AG09319 (cell line): Measurements from ENCODE around the gene DEFB121.
"Not testable (repeated sequence)": the region's sequence is repeated elsewhere in the genome, so short reads cannot be mapped to it uniquely, and the experiment has no call there.

ENCODE experiments used
- DNase-seq: peaks from one replicate; pipeline ENCODE4 v3.0.0-alpha.2; 2010; ENCODE audit warnings: low read depth; ENCODE audit errors: extremely low read depth
- TF ChIP-seq, protein P1 (sequence below): IDR thresholded peaks from 2 replicates; pipeline ENCODE4 v1.5.1; 2011; ENCODE audit warnings: low read depth, mild to moderate bottlenecking, inconsistent platforms, low read length, moderate library complexity

The DEFB121 gene

DNA sequence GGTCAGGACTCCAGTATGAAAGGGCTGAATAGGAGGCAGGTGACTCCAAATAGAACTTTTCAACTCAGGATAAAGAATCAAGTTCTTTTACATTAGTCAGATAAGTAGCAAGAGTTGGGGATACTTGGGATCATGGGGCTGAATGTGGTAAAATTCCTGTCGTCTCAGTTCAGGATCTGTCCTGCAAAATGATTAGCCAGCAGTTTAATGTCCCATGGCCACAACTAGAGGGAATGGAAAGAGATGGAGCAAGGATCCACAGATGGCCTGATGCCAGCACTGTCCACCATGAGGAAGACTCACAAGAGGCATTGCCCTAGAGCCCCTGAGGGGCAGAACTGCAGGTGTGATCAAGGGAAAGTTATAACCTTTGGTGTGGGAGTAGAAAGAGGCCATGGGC, 2.1 kb downstream of the DEFB121 start:
- DNase-seq = no peak
- TF ChIP-seq, protein P1, sequence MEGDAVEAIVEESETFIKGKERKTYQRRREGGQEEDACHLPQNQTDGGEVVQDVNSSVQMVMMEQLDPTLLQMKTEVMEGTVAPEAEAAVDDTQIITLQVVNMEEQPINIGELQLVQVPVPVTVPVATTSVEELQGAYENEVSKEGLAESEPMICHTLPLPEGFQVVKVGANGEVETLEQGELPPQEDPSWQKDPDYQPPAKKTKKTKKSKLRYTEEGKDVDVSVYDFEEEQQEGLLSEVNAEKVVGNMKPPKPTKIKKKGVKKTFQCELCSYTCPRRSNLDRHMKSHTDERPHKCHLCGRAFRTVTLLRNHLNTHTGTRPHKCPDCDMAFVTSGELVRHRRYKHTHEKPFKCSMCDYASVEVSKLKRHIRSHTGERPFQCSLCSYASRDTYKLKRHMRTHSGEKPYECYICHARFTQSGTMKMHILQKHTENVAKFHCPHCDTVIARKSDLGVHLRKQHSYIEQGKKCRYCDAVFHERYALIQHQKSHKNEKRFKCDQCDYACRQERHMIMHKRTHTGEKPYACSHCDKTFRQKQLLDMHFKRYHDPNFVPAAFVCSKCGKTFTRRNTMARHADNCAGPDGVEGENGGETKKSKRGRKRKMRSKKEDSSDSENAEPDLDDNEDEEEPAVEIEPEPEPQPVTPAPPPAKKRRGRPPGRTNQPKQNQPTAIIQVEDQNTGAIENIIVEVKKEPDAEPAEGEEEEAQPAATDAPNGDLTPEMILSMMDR = no peak

DNA sequence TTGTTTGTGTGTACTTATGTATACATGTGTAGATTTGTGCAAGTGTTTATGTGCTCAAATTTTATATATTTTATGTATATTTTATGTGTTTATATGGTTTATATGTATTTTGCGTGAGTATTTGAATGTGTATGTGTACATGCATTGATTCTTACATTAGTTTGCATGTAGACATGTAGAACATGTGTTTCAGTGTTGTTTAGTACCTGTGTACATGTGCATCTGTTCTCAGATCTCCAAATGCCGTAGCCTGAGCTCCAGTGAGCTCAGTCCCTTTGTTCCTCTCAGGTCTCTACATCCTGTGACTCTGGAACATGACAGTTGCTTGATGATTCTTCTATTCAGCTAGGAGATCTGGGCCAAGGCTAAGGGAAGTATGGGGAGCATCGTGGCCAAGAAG, 11.1 kb downstream of the DEFB121 start:
- no peak for DNase-seq
- TF ChIP-seq, protein P1 = no peak

GRCh38 chr20:31392836-31393235, 13.2 kb downstream of the DEFB121 start:
- DNase-seq = no peak
- TF ChIP-seq, protein P1 = no peak

DNA sequence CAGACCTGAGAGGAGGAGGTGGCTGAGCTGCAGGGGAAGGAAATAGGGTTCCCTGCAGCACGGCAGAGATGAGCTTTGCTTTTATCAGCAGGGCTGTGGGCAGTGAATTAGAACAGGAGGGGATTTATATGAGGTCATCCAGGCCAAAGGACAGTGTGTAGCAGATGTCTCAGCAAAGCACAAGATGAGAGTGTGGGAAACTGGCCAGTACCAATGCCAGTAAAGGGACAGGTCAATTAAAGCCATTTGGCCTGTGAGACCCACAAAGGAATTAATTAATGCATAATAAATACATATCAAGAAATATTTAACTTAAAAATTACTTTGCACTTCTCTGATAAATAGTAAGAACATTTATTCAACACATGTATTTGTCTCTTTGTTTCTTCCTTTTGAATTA, 15.5 kb downstream of the DEFB121 start, which contains the start of gene DEFB119:
TSS of gene DEFB119 (minus strand) at position 101 of the 400 bp plus-strand sequence. CDS start 107 bp downstream, outside the sequence.
- DNase-seq = no peak
- TF ChIP-seq, protein P1 = no peak

DNA sequence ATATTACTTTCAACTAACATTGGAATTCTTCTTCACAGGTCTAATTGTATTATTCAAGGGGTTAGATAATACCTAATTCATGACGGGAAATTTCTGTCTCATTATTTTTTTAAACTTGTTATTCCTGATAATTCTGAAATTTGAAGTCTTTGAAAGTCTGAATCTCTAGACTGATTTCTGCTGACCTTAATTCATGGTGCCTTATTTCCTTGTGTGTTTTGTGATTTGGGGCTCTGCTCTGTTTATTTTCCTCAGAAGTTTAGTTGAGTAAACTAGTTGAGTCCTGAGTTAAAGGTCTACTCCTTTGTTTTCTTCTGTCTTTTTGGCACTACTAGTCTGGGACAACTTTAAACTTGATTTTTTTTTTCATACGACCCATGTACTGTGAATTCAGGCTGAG, 31.7 kb downstream of the DEFB121 start:
- TF ChIP-seq, protein P1 = no peak
- DNase-seq = no peak

DNA sequence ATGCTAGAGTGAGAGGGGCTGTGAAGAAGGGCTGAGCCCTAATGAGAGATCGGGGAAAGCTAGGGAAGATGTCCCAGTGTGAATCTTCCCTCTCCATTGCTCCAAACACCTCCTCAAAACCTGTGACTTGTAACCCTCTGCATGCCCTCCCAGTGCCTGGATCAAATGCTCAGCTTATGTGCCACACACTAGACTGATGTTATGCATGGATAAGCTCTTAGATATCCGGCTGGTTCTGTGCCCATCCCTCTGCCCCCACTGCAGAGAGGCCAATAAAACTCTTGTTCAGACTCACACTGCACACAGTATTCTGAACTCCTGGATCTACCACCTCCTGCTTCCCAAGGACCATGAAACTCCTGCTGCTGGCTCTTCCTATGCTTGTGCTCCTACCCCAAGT, 37.7 kb downstream of the DEFB121 start, which contains the start of gene DEFB118:
TSS of gene DEFB118 (plus strand) at position 301 of the 400 bp plus-strand sequence. CDS start at position 351, 50 bp downstream.
- DNase-seq = no peak
- TF ChIP-seq, protein P1 = no peak

DNA sequence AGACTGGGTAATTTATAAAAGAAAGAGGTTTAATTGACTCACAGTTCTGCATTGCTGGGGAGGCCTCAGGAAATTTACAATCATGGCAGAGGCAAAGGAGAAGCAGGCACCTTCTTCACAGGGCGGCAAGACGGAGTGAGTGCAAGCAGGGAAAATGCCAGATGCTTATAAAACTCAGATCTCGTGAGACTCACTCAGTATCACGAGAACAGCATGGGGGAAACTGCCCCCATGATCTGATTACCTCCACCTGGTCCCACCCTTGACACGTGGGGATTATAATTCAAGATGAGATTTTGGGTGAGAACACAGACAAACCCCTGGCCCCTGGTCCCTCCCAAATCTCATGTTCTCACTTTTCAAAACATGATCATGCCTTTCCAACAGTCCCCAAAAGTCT, 41.7 kb downstream of the DEFB121 start:
- not testable (repeated sequence) for DNase-seq

- TF ChIP-seq, protein P1 = no peak
- no peak for DNase-seq
Observed at GRCh38 chr20:31363295-31363694, 42.7 kb downstream of the DEFB121 start.
